Measurements from ENCODE around the gene COBL. TPM values are rescaled to one million over a fixed set of nuclear protein-coding genes. Genes with fewer than 3 reads are reported as not detected.

COBL gene
- total and polyA plus RNA-seq, 10 of the 15 experiments (the other 5 are each of a cell fraction or from before 2014, with no cell fraction given) = 0.21 TPM; not detected in 9

- Histone ChIP-seq H3K4me2 (ENCODE audit: control insufficient read depth, insufficient read depth) (no peak overlapping the region), H3K27me3 (replicated peaks in 1 of 2; ENCODE audit: control insufficient read depth in 2 of 2, insufficient read depth in 2 of 2, low read length in 1 of 2) (no peaks in the 10 kb centered on the region), H3K27ac (ENCODE audit: control insufficient read depth, insufficient read depth) (no peak overlapping the region), H3K9me3 (replicated peaks; ENCODE audit: control insufficient read depth, insufficient read depth, low read length) (no peaks in the 10 kb centered on the region), H3K4me3 (no peak overlapping the region), H3K79me2 (ENCODE audit: control insufficient read depth, insufficient read depth, low read length) (no peaks in the 10 kb centered on the region), H3K9ac (ENCODE audit: control insufficient read depth, insufficient read depth, low read length) (no peak overlapping the region), H3K36me3 (ENCODE audit: control insufficient read depth in 2 of 2, insufficient read depth in 2 of 2, low read length in 1 of 2) (no peaks in the 10 kb centered on the region), H4K20me1 (ENCODE audit: control insufficient read depth, insufficient read depth) (no peaks in the 10 kb centered on the region), H3K4me1 (ENCODE audit: control insufficient read depth, insufficient read depth, low read length) (no peaks in the 10 kb centered on the region), H2AFZ (ENCODE audit: control insufficient read depth, low read depth, low read length) (no peak overlapping the region)
- ATAC-seq (no peak), DNase-seq (ENCODE audit: low read depth, low spot score) (no peak), FAIRE-seq (no peak)
- CTCF ChIA-PET = no interaction called here
- POLR2A ChIA-PET = no interaction called here
- TF ChIP-seq SKIL (IDR thresholded peaks at IDR 0.05; ENCODE audit: low read depth, poor library complexity, severe bottlenecking) = no peak
- no peak for TF ChIP-seq TBL1XR1 (IDR thresholded peaks at IDR 0.05; ENCODE audit: low read depth, low read length)
- TF ChIP-seq CHD4 (IDR thresholded peaks at IDR 0.05) = no peak
- no peak for TF ChIP-seq IKZF1 (conservative IDR thresholded peaks at IDR 0.05)
- TF ChIP-seq CBFB (IDR thresholded peaks at IDR 0.05; ENCODE audit: low read depth) = no peak
- no peak for TF ChIP-seq CREM (IDR thresholded peaks at IDR 0.05; ENCODE audit: low read depth)
- no peak for TF ChIP-seq TCF7 (IDR thresholded peaks at IDR 0.05; ENCODE audit: borderline replicate concordance)
- no peak for TF ChIP-seq SMAD5 (IDR thresholded peaks at IDR 0.05; ENCODE audit: low read depth)
- TF ChIP-seq RCOR1 (conservative IDR thresholded peaks at IDR 0.05; ENCODE audit: low read depth, low read length) = no peak
- TF ChIP-seq ZNF687 (IDR thresholded peaks at IDR 0.05) = no peak
- TF ChIP-seq E2F8 (IDR thresholded peaks at IDR 0.05; ENCODE audit: low read depth, partially characterized antibody) = no peak
- TF ChIP-seq EED (IDR thresholded peaks at IDR 0.05; ENCODE audit: low read depth) = no peak
- no peak for TF ChIP-seq MXI1 (IDR thresholded peaks at IDR 0.05; ENCODE audit: low read depth, low read length)
- TF ChIP-seq SUZ12 (IDR thresholded peaks at IDR 0.05; ENCODE audit: unreplicated experiment) = no peak
- TF ChIP-seq HCFC1 (IDR thresholded peaks at IDR 0.05; ENCODE audit: low read length) = no peak
- SMC1A ChIA-PET (ENCODE audit: uncharacterized antibody, unreplicated experiment) = no interaction called here
- in situ Hi-C loops (cut with MboI) = no loop called here
- RAD21 ChIA-PET (ENCODE audit: unreplicated experiment) = no interaction called here
- no TSS peak for BruUV-seq (replicated peaks)
- intact Hi-C loops (cut with micrococcal nuclease; ENCODE audit: unreplicated experiment) = no loop called here
- 15% methylated on average over 3 of the region's 3 CpGs for WGBS (ENCODE audit: insufficient coverage, insufficient replicate concordance, low lambda C conversion rate, missing lambda C conversion rate)
Observed at GRCh38 chr7:51290304-51290637, 26.3 kb downstream of the COBL start.

Data from GM12878 (cell line).